ENCODE results near the gene ANKRD13D. TPM values are rescaled to one million over a fixed set of nuclear protein-coding genes. Genes with fewer than 3 reads are reported as not detected.

ANKRD13D gene
- polyA plus RNA-seq, 1 donor from 2014 or later: 93.5 TPM

GRCh38 chr11:67286621-67287333 lies 2.3 kb upstream of the ANKRD13D start:
- H4K20me1 ChIP-seq (ENCODE audit: insufficient read depth): no peaks in the 10 kb centered on the region
- H3K36me3 ChIP-seq (ENCODE audit: insufficient read depth, low read length): no peaks in the 10 kb centered on the region
- no peaks in the 10 kb centered on the region for H3K9me3 ChIP-seq (ENCODE audit: low read length)
- H3K4me2 ChIP-seq (ENCODE audit: low read length): no peak overlapping the region
- no peak overlapping the region for H3K4me3 ChIP-seq (ENCODE audit: low read length)
- H3K79me2 ChIP-seq (replicated peaks; ENCODE audit: insufficient read depth, low read length): peaks cover 6% of the 10 kb centered on the region
- H3K9me2 ChIP-seq (ENCODE audit: insufficient read depth, low read length): no peaks in the 10 kb centered on the region
- H2AFZ ChIP-seq (ENCODE audit: low read depth, low read length): no peak overlapping the region
- H3K27ac ChIP-seq (ENCODE audit: low read length): no peak overlapping the region
- TF ChIP-seq POLR2AphosphoS5 (IDR thresholded peaks at IDR 0.05) (no peak), TAF1 (IDR thresholded peaks at IDR 0.05; ENCODE audit: low read depth) (no peak), EP300 (conservative IDR thresholded peaks at IDR 0.05; ENCODE audit: poor library complexity, severe bottlenecking) (no peak), RAD21 (conservative IDR thresholded peaks at IDR 0.05) (no peak), MXI1 (conservative IDR thresholded peaks at IDR 0.05; ENCODE audit: poor library complexity, severe bottlenecking) (no peak)
- H3F3A ChIP-seq (ENCODE audit: insufficient read depth, low read length, poor library complexity, severe bottlenecking): peaks cover 7% of the 10 kb centered on the region
- H3K27me3 ChIP-seq (ENCODE audit: insufficient read depth, low read depth, low read length): no peaks in the 10 kb centered on the region
- H3K9ac ChIP-seq (ENCODE audit: low read length): no peak overlapping the region

DNA sequence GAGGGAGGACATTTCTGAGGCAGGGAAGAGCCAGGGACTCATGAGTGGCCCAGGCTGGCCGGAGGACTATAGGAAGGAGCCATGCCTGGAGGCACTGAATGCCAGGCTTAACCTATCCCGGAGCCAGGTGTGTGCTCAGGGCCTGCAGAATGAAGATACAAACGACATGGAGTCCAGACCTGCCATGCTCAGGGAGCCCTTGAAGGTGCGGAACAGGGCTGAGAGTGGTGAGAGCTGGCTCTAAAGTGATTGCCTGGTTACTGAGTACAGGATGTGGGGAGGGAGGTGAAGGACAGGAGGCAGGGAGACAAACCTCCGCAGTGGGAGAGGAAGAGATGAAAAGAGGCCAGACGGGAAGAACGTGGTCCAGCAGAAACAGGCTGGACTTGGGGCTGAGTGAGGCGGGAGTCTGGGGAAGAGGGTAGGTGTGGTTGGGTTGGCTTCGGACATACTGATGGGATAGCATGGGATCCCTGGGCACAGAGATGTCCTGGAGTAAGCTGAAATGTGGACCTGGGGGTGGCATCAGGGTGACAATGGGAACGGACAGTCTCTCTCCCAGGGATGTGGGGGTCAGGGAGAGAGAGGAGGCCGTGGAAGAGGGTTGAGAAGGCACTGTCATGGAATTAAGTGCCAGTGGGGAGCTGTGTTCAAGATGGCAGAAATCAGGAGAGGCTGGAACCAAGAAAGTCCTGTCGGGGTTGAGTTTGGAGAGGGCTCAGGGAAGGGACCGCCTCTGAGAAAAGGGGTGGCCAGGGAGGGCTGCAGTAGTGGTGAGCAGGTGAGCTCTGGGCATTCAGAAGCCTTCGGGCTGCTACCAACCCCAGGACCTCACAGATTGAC lies 1.5 kb upstream of the ANKRD13D start:
- Histone ChIP-seq H3K9me3 (ENCODE audit: low read length) (no peaks in the 10 kb centered on the region), H3K9me2 (ENCODE audit: insufficient read depth, low read length) (no peaks in the 10 kb centered on the region), H3K36me3 (ENCODE audit: insufficient read depth, low read length) (no peaks in the 10 kb centered on the region), H3K9ac (ENCODE audit: low read length) (peak overlapping the region; percentile 93), H3K27me3 (ENCODE audit: insufficient read depth, low read depth, low read length) (no peaks in the 10 kb centered on the region), H3K27ac (ENCODE audit: low read length) (peak overlapping the region; percentile 92), H3K79me2 (replicated peaks; ENCODE audit: insufficient read depth, low read length) (peaks cover 6% of the 10 kb centered on the region), H3K4me3 (ENCODE audit: low read length) (peak overlapping the region; percentile 88), H4K20me1 (ENCODE audit: insufficient read depth) (no peaks in the 10 kb centered on the region), H2AFZ (ENCODE audit: low read depth, low read length) (no peak overlapping the region), H3F3A (ENCODE audit: insufficient read depth, low read length, poor library complexity, severe bottlenecking) (peaks cover 7% of the 10 kb centered on the region), H3K4me2 (ENCODE audit: low read length) (peak overlapping the region; percentile 72)
- TF ChIP-seq REST (IDR thresholded peaks at IDR 0.05; ENCODE audit: borderline replicate concordance) (no peak), MXI1 (conservative IDR thresholded peaks at IDR 0.05; ENCODE audit: poor library complexity, severe bottlenecking) (no peak), EZH2 (IDR thresholded peaks at IDR 0.05; ENCODE audit: borderline replicate concordance, insufficient read depth, low read length, poor library complexity, severe bottlenecking) (no peak), SMC3 (conservative IDR thresholded peaks at IDR 0.05; ENCODE audit: poor library complexity) (no peak), RAD21 (conservative IDR thresholded peaks at IDR 0.05) (no peak), TAF1 (IDR thresholded peaks at IDR 0.05; ENCODE audit: low read depth) (no peak), POLR2AphosphoS5 (IDR thresholded peaks at IDR 0.05) (no peak)

DNA sequence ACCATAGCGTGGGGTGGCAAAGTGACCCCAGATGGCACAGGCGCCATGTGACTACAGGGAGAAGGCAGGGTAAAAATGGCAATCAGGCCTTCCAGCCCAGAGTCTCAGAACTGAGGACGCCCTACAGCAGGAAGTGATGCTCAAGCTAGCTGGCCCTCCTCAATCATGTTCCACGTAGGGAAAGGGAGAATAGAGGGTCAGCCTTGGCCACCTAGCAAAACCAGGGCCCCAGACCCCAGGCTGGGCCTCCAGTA lies 978 bp upstream of the ANKRD13D start:
- Histone ChIP-seq H3K9me2 (ENCODE audit: insufficient read depth, low read length) (no peaks in the 10 kb centered on the region), H3K27me3 (ENCODE audit: insufficient read depth, low read depth, low read length) (no peaks in the 10 kb centered on the region), H3F3A (ENCODE audit: insufficient read depth, low read length, poor library complexity, severe bottlenecking) (peaks cover 7% of the 10 kb centered on the region), H3K27ac (ENCODE audit: low read length) (peak overlapping the region; percentile 92), H3K9ac (ENCODE audit: low read length) (peak overlapping the region; percentile 93), H4K20me1 (ENCODE audit: insufficient read depth) (no peaks in the 10 kb centered on the region), H3K4me3 (ENCODE audit: low read length) (peak overlapping the region; percentile 88), H3K79me2 (replicated peaks; ENCODE audit: insufficient read depth, low read length) (peaks cover 6% of the 10 kb centered on the region), H3K9me3 (ENCODE audit: low read length) (no peaks in the 10 kb centered on the region), H2AFZ (ENCODE audit: low read depth, low read length) (peak overlapping the region; percentile 88), H3K4me2 (ENCODE audit: low read length) (peak overlapping the region; percentile 72), H3K36me3 (ENCODE audit: insufficient read depth, low read length) (no peaks in the 10 kb centered on the region)
- TF ChIP-seq EP300 (conservative IDR thresholded peaks at IDR 0.05; ENCODE audit: poor library complexity, severe bottlenecking) (no peak), MXI1 (conservative IDR thresholded peaks at IDR 0.05; ENCODE audit: poor library complexity, severe bottlenecking) (no peak), TAF1 (IDR thresholded peaks at IDR 0.05; ENCODE audit: low read depth) (no peak)

Data from neural cell (in vitro differentiated cells).